IPS-NIHi11 (cell line): ENCODE measurements around the gene WWC2.

Experiments
- DNase-seq: peaks from one replicate; pipeline ENCODE4 v3.0.0; 2012; ENCODE audit warnings: mixed read lengths, low spot score

The WWC2 gene

DNA sequence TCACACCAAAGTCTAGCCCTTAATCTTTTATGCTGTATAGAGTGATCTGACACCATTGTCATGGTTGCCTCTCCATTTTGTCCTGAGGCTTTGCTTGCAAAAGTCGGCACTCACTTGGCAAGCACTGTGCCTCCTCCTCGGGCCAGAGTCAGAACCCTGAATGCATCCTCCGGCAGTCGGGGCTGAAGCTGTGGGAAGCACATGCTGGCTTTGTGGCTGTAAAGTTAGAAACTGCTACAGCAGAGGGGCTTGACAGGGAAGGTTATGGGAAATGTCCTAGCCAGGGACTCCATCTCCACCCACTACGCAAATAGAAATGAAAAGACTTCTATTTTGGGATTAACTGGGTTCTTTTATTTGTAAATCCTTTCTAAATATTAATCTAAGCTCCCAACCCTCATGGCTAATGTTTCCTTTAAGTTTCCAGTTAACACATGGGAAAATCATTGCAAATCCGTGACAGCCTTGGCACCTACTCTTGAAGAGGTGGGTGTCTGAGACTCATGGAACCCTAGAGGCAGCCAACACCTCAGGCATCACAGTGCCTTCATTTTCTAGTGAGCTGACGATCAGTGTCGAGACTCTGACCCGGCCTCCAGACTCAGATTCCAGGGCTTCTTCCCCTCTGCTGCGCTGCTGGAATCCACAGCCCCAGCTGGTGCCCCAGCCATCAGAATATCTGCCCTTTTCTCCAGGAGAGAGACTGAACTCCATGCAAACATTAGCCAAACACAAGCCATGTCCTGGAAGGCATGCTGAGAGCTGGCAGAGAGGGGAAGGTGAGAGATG is 231.1 kb downstream of the WWC2 start:
- no peak for DNase-seq

DNA sequence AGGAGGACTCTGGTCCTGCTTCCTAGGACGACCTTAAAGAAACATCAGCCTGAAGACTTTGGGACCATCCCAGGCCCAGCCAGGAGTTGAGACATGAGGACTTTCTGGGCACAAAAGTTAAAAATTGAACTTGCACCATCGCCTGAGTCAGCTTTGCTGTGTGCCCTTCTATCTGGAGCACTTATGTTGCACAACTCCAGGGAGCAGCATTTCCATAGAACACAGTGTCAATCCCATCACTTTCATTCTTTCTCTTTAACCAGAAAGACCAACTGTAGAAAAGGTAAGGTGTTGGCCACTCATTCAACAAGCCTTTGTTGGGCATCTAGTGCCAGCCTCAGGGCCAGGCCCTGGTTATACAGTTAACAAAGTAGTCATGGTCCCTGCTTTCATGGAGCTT is 231.8 kb downstream of the WWC2 start:
- DNase-seq, result no peak

DNA sequence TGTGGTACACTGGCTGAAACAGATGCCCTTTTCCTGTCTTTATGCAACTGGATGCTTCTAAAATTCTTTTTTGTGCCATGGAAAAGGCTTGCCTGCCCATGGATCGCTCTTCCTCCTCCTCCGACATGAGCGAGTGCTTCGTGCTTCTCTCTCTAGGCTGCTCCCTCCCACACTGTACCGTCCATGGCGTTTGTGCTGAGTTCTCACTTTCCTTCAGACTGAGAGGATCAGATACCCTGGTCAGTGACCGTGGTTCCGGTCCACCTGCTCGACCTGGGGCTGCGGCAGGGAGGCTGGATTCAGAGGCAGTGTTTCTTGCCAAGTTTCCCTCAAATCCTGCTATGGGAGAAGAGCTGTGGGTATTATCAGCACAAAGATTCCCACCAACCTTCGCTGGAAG is 233.4 kb downstream of the WWC2 start:
- no peak for DNase-seq

DNA sequence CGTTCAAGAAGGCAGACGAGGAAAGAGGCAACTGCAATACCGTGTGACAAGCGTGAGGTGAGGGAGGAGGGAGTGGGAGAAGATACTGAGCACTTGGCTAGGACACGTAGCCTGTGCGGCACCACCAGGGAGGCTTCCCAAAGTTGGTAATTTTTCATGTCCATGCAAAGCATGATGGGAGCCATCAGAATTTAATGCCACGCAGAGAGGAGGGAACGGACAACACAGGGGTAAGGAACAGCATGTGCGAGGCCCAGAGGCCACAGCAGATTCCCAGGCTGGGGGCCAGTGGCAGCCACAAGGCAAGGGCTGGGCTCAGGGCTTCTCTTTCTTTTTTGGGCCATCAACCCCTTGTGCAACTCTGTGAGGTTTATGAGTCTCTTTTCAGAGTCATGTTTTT is 234.1 kb downstream of the WWC2 start:
- no peak for DNase-seq

DNA sequence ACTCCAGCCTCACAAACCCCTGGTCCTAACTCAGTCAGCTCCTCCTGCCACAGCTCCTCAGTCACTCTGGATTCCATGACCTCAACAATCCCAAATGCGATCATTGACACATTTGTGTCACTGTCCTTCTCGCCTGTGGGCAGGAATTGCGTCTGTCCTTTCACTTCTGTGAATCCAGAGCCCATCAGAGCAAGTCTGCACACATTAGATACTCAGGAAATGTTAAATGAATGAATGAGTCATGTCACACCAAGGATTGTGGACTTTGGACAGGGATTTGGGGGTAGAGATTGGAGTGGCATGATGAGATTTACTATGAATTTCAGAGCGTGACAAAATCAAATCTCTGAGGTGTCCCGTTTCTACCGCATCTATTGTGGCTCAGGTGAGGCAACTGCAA is 234.9 kb downstream of the WWC2 start:
- DNase-seq, result no peak

DNA sequence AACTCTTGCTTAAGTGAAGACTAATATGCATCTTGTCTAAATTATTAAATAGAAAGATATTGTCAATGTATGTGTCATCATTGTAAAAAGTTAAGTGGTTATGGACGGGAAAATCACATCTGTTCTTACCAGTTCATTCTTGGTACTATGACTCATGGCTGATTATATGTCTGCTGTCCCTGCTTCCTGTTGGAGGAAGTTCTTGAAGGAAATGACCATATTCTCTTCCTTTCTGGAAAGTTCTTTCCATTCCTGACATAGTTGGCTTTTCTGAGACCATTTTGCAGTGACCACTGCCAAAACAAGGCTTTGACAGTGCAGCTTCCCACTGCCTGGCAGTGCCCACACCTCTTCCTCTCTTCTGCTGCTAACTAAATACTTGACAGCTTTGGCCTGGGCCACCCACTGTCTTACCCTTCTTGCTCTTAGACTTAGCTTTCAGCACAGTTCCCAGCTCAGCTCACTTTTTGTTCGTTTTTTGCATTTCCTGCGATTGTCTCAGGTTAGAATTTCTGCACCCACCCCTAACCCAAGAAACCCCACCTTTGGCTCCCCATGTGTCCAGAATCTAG is 236.4 kb downstream of the WWC2 start:
- no peak for DNase-seq

DNA sequence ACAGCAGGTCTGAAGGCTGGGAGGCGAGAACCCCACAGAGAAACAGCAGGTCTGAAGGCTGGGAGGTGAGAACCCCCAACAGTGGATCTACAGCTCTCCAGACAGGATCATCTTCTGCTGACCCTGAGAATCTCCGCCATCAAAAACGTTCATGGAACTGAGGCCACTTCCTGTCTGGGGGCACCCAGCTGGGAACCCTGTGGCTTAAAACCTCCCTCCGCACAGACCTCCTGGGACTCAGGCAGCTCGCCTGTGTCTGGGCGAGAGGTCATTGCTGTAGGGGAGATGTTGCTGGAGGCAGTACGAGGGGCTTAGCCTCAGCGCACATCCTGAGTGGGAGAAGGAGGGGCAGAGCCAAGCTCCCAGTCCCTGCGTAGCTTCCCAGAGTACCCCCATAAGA is 238.3 kb downstream of the WWC2 start:
- no peak for DNase-seq

DNA sequence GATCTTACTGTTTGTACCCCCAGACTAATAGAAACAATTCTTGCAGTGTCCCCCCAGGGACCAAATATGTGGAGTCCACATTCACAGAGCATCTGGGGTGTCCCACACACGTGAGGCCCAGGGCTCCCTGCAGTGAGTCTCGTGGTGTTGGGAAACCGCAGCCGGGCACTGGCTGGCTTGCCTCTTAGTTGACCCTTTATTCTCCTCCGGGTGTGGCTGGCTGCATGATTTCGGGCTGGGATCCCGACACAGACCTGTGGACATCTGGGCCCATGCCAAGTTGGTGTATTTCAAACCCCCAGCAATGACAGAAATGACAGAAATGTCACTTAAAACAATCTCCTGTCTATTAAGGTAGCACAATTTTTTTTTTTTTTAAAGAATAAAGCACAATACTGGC is 238.8 kb downstream of the WWC2 start:
- no peak for DNase-seq

DNA sequence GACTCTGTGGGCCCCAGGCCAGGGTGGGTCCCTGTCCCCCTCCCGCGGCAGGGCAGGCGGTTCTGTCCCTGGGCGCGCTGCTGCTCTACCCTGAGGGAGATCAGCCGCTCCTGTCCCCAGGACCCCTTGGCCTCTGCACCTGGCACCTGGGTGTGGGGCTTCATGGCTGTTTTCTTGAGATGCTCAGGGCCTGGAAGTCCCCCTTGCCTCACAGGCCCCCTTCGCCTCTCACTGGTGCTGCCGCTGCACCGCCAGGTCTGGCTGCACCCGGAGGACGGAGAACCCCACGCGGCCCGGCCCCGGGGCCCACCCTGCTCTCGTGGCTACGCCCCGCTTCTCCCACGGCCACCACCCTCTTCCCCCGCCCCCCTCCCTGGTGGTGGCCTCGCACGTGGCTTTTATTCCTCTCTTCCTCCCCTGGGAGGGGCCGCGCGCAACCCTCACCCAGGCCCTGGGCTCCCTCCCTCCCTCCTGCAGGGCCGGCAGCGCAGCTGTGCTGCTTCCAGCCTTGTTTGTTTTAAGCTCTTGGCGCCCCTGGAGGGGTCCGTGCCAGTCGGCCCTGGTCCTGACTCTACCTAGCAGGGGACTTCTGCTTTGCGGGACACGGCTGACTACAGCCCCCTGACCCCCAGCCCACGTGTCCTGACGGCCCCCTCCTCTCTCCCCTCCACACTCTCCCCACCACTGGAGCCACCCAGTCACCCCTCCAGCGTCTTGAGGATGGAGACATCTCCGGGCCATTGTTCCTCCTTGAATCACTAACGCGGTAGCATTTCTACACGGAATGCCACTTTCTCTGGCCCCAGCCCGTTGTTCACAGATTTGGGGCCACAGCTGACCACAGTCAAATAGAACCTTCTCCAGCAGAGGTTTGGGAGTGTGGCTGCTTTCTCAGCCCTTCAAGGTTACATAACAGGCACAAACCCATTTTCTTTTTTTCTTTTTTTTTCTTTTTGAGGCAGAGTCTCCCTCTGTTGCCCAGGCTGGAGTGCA is 243.8 kb downstream of the WWC2 start:
- no peak for DNase-seq

DNA sequence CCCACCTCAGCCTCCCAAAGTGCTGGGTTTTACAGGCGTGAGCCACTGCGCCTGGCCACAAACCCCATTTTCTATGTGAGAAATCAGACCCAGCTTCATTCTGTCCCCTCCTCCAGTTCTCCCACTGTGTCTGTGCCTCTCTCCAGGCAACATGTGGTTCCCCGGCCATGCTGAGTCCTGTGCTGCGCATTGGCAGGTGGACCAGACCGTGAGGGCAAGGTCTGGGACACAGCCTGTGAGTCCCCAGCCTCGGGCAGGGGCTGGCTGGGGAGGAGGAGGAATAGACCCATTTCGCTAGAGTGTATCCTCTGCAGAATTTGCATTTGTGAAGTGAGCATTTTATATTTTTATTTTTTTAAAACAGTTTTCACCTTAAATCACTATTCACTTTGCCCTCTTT is 244.7 kb downstream of the WWC2 start:
- no peak for DNase-seq

DNA sequence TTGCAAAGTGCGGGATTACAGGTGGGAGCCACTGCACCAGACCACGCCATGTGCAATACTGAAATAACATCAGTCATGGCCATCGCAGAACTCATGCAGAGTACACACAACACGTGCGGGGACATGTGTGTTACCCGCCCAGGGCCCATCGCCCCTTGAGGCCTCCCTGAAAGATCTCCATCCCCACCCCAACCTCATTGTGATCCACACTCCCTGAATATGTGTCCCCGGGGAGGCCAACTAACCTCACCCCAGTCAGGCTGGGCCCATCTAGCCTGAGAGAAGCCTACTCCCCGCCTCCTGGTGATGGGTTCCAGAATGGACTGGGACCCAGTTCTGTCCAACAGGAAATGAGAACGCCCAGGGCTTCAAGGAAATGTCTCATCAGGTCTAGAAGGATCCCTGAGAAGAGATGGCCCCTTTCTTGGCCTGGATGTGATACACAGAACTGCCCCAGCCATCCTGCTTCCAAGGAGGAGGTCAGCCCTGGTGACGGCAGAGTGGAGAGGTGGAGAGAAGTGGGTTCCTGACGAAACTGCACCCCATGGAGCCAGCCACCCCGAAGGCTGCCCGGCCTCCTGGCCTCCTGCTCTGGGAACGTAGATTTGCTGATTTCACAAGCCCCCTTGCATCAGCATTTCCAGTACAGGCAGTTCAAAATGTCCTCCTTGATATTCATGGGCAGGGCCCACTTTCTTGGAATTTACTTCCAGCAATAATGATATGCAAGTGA is 245.6 kb downstream of the WWC2 start:
- no peak for DNase-seq

DNA sequence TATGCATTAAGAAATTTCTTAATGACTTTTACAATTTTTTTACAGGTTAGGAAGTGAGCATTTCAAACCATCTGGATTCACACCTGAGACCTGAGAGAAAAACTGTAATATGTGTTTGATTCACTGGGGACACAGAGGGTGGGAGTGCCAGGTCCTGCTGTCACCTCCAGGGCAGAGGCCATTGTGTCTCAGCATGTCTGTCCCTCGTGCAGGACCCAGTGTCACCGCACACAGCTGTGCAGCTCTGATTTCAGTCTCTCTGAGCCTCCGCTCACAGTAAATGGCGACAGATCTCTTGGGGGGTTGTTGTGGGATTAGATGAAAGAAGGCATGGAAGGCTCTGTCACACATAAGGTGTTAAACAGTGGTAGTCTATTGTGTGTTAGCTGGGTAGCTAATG is 246.2 kb downstream of the WWC2 start:
- no peak for DNase-seq

DNA sequence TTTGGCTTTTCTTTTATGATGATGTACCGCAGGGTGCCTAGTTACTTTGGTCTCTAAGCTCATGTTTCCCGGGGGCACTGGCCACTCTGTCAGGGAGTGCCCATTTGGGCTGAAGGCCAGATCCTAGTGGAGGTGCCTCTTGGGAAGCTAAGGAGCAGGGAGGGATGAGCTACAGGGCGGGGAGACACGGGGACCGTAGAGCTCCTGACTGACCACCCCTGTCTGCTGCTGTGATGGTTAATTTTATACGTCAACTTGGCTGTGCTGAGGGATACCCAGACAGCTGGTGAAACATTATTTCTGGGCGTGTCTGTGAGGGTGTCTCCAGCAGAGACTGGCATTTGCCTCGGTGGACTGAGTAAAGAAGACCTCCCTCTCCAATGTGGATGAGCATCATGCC is 248.1 kb downstream of the WWC2 start:
- no peak for DNase-seq

DNA sequence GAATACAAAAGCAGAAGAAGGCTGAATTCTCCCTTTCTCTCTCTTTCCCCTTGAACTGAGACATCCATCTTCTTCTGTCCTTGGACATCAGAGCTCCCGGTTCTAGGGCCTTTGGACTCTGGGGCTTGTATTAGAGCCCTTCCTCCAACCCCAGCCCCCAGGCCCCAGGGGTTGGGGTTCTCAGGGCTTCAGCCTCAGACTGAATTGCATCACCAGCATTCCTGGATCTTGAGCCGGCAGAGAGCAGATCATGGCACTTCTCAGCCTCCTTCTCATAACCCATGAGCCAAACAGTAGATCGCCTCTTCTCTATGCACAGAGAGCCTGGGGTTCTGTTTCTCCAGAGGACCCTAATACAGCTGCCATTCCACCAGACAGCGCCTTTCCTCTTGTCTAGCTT is 248.5 kb downstream of the WWC2 start:
- DNase-seq, result no peak

DNA sequence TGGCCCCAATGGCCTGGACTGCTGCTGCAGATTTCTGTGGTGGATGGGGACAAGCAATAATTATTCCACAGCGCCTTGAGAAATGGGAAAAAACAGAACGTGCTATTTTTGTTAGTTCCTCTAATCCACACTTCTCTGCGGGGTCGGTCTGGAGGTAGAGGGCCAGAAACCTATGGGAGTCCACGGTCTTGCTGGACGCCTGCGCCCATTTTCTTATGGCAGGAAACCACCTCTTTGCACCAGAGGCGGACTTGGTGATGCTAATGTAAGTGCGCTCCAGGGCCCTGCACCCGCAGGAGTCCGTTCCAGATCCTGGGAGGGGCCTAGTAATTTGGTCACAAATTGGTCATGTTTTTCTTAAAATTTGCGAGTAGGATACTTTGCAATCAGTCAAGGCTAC is 249.1 kb downstream of the WWC2 start:
- DNase-seq, result no peak

DNA sequence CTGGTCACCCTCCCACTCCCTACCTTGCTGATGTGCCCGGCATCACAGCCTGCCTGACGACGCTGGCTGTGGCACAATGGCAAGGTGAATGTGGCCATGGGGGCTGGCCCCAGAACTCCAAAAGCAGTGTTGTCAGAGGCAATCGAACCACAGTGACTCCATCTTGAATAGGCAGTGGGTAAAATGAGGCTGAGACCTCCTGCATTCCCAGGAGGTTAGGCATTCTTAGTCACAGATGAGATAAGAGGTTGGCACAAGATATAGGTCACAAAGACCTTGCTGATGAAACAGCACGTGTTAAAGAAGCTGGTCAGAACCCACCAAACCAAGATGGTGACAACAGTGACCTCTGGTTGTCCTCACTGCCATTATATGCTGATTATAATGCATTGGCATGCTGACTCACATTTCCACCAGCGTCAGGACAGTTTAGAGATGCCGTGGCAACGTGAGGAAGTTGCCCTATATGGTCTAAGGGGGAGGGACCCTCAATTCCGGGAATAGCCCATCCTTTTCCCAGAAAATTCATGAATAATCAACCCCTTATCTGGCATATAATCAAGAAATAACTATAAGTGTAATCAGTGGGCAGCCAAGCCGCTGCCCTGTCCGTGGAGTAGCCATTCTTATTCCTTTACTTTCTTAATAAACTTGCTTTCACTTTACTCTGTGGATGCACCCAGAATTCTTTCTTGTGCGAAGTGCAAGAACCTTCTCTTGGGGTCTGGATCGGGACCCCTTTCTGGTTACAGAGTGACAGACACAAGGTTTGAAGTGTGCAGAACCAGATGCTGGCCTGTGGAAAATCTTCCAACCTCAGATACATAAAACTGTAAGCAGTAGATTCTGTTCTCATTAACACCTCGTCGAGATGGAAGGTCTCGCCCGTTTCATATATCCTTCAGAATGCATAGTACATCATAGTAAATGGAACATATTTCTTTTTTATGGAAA is 249.9 kb downstream of the WWC2 start:
- DNase-seq, result no peak

DNA sequence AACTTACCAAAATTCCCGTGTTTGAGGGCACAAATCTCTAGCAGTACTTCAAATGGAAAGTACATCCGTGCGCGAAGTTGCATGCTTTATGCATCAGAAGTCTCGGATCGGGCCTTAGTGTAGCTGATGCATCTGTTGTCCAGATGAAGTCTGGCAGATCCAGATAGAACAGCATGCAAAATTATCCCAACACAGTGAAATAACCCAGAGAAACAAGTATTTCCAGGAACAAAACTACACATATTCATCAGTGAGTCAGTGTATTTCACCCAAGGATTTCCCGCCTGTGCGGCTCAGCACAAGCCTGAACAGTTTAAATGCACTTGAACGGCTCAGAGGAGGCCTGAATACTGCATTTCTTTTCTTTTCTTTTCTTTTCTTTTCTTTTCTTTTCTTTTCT is 250.6 kb downstream of the WWC2 start:
- no peak for DNase-seq

DNA sequence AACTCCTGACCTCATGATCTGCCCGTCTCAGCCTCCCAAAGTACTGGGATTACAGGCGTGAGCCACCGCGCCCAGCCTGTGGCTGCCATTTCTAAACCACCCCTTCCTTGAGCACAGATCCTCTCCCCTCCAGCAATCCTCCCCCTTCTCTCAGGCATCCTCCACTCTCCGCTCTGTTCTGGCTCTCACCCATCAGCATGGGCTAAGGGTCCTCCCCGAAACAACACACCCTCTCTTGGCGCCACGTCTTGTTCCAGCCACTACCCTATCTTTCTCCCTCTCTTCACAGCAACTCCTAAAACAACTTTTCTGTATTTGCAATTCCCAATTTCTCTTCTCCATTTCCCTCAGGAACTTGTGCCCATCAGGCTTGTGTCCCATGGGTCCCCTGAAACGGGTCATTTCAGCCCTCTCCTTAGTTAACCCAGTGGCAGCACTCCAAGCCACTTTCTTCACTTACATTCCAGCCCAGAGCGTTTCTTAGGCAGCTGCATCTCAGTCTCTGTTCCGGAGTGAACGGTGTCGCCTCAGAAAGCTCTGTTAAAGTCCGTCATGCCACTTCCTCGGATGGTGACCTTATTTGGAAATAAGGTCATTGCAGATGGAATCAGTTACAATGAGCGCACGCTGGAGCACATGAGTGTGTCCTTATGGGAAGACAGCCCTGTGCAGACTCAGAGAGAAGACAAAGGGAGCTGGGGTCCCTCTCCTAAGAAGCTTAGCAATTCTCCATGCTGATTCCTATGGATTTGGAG is 251.4 kb downstream of the WWC2 start:
- no peak for DNase-seq

DNA sequence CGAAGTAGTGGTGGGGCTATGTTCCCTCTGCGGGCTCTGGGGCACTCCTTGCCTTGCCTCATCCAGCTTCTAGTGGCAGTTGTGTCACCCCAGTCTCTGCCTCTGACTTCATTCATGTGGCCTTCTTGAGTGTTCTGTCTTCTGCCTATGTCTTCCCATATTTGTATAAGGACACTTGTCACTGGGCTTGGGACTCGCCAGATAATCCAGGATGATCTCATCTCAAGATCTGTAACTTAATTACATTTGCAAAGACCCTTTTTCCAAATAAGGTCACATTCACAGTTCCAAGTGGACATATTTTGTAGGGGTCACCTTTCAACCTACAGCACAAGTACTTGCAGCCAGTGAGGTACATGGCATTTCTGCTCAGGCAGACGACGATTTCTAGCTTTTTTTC is 253.5 kb downstream of the WWC2 start:
- DNase-seq, result no peak

DNA sequence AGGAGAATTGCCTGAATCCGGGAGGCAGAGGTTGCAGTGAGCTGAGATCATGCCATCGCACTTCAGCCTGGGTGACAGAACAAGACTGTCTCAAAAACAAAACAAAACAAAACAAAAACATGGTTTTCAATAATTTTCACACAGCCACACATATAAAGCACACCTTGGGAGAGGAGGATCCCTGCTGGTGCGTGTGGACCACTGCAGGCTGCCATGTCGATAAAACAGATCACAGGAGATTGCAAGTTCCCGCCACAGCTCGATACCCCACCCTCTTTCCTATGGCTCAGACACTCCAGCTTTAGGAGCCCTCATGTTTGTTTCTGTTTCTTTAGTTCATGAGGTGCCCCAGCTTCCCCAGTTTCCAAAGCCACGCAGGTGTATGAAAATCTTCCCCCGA is 254.5 kb downstream of the WWC2 start:
- DNase-seq, result no peak
